ENCODE data around the gene SPINK1. TPM values are rescaled to one million over a fixed set of nuclear protein-coding genes. Genes with fewer than 3 reads are reported as not detected.

The SPINK1 gene
- total RNA-seq, 1 experiment from 2014 or later: not detected

DNA sequence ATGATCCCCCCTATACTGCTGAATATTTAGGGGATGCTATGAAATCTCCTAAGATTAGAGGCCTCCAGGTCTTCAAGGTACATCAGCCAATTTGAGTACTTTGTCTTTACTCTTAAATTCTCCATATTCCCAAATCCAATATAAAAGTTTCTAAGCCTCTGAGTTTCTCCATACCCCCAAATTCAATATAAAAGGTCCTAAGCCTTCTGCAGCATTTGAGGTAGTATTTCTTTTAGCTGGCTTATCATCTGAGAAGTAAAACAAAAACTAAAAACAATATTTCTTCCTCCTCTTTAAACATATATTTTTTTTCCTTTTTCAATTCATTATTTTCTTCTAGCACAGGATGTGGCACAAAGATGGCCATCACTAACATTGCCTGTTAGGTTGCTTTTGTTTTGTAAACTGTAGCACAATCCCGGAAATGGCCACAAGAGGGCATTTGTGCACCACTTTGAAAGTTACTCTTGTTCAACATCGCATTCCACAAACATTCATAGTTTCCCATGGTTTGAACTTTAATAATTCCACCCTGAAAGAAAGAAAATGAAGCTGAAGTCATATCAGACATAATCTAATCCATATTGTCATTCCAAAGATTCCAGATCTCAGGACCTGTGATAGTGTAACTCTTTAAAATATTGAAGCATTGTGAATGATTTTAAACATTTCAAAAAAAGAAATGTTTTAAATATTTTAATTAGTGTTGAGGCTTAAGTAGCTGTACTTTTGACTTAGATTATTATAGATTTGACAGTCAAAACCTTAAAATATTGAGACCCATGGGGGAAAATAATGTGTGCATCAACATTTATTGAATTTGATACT is 26.0 kb upstream of the SPINK1 start:
- H3K4me3 ChIP-seq (ENCODE audit: low read length): no peak overlapping the region

GRCh38 chr5:147856801-147857200 is 25.3 kb upstream of the SPINK1 start:
- H3K4me3 ChIP-seq (ENCODE audit: low read length): no peak overlapping the region

More for the DNA sequence above, 26.0 kb upstream of the SPINK1 start:
- Histone ChIP-seq H3K4me1 (ENCODE audit: low read length) (no peaks in the 10 kb centered on the region), H3K79me2 (ENCODE audit: low read length) (no peaks in the 10 kb centered on the region), H3K9me2 (replicated peaks; ENCODE audit: insufficient read depth, low read length) (no peaks in the 10 kb centered on the region), H3K27me3 (ENCODE audit: low read length) (no peaks in the 10 kb centered on the region), H3K9me3 (ENCODE audit: low read length) (no peaks in the 10 kb centered on the region), H3K4me2 (ENCODE audit: low read depth, low read length, poor library complexity, severe bottlenecking) (no peak overlapping the region), H3K36me3 (ENCODE audit: insufficient read depth, low read length) (no peaks in the 10 kb centered on the region), H3K27ac (ENCODE audit: low read length) (no peak overlapping the region), H2AFZ (ENCODE audit: low read length) (no peak overlapping the region), H3K9ac (ENCODE audit: low read length) (no peak overlapping the region), H4K20me1 (ENCODE audit: insufficient read depth, low read depth, low read length) (no peaks in the 10 kb centered on the region)
- peak; percentile 79 for DNase-seq

GRCh38 chr5:147855774-147856069 is 24.3 kb upstream of the SPINK1 start:
- Histone ChIP-seq H3K4me2 (ENCODE audit: low read depth, low read length, poor library complexity, severe bottlenecking) (no peak overlapping the region), H3K79me2 (ENCODE audit: low read length) (no peaks in the 10 kb centered on the region), H3K36me3 (ENCODE audit: insufficient read depth, low read length) (no peaks in the 10 kb centered on the region), H3K4me1 (ENCODE audit: low read length) (no peaks in the 10 kb centered on the region), H2AFZ (ENCODE audit: low read length) (no peak overlapping the region), H3K27ac (ENCODE audit: low read length) (no peak overlapping the region), H4K20me1 (ENCODE audit: insufficient read depth, low read depth, low read length) (no peaks in the 10 kb centered on the region), H3K4me3 (ENCODE audit: low read length) (no peak overlapping the region), H3K9me3 (ENCODE audit: low read length) (no peaks in the 10 kb centered on the region), H3K9me2 (replicated peaks; ENCODE audit: insufficient read depth, low read length) (no peaks in the 10 kb centered on the region), H3K27me3 (ENCODE audit: low read length) (no peaks in the 10 kb centered on the region), H3K9ac (ENCODE audit: low read length) (no peak overlapping the region)
- no peak for DNase-seq

More at GRCh38 chr5:147856801-147857200, 25.3 kb upstream of the SPINK1 start:
- H3K9ac ChIP-seq (ENCODE audit: low read length): no peak overlapping the region
- DNase-seq: no peak
- H3K9me3 ChIP-seq (ENCODE audit: low read length): no peaks in the 10 kb centered on the region
- no peaks in the 10 kb centered on the region for H3K79me2 ChIP-seq (ENCODE audit: low read length)
- H3K27me3 ChIP-seq (ENCODE audit: low read length): no peaks in the 10 kb centered on the region
- H3K27ac ChIP-seq (ENCODE audit: low read length): no peak overlapping the region
- no peaks in the 10 kb centered on the region for H3K36me3 ChIP-seq (ENCODE audit: insufficient read depth, low read length)
- no peaks in the 10 kb centered on the region for H3K4me1 ChIP-seq (ENCODE audit: low read length)
- no peak overlapping the region for H3K4me2 ChIP-seq (ENCODE audit: low read depth, low read length, poor library complexity, severe bottlenecking)
- no peaks in the 10 kb centered on the region for H4K20me1 ChIP-seq (ENCODE audit: insufficient read depth, low read depth, low read length)
- H2AFZ ChIP-seq (ENCODE audit: low read length): no peak overlapping the region
- H3K9me2 ChIP-seq (replicated peaks; ENCODE audit: insufficient read depth, low read length): no peaks in the 10 kb centered on the region

DNA sequence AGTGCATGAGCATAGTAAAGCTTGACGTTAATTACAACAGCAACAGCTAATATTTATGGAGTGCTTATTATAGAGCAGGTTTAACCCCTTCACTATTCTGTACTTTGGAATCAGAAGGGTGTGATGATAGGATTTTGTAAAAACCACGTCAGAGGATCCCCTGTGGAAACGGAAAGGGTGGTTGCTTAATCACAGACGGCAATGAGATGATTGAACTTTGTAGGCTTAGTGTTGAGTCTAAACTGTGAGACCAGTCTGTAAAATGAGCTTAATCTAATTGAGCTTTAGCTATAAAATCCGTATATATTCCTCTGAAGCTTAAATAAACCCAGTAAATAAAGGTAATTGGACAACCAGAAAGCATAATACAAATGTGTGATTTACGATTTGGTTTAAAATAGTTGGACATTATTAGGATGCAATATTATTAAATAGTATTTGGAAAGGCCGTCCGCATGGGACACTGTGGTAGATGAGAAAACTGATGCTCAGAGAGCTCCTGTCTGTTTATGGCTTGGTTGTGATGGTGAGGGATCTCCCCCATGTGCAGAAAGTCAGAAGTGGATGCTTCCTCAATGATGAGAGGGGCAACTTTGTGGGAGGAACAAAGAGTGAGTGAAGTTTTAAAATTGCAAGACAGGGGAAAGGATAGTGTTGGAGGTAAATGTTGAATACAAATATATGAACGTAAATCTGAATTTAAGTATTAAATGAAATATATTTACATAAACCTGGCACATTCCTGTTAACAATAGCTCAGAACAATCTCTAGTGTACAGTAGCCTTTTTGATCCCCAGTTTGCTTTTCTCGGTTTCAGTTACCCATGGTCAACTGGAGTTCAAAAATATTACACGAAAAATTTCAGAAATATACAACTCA is 23.7 kb upstream of the SPINK1 start:
- Histone ChIP-seq H2AFZ (ENCODE audit: low read length) (no peak overlapping the region), H3K79me2 (ENCODE audit: low read length) (no peaks in the 10 kb centered on the region), H3K4me1 (ENCODE audit: low read length) (no peaks in the 10 kb centered on the region), H3K27me3 (ENCODE audit: low read length) (no peaks in the 10 kb centered on the region), H3K9ac (ENCODE audit: low read length) (no peak overlapping the region), H3K9me3 (ENCODE audit: low read length) (no peaks in the 10 kb centered on the region), H3K4me2 (ENCODE audit: low read depth, low read length, poor library complexity, severe bottlenecking) (no peak overlapping the region), H3K4me3 (ENCODE audit: low read length) (no peak overlapping the region), H3K27ac (ENCODE audit: low read length) (no peak overlapping the region), H4K20me1 (ENCODE audit: insufficient read depth, low read depth, low read length) (no peaks in the 10 kb centered on the region), H3K36me3 (ENCODE audit: insufficient read depth, low read length) (no peaks in the 10 kb centered on the region), H3K9me2 (replicated peaks; ENCODE audit: insufficient read depth, low read length) (no peaks in the 10 kb centered on the region)
- no peak for DNase-seq

DNA sequence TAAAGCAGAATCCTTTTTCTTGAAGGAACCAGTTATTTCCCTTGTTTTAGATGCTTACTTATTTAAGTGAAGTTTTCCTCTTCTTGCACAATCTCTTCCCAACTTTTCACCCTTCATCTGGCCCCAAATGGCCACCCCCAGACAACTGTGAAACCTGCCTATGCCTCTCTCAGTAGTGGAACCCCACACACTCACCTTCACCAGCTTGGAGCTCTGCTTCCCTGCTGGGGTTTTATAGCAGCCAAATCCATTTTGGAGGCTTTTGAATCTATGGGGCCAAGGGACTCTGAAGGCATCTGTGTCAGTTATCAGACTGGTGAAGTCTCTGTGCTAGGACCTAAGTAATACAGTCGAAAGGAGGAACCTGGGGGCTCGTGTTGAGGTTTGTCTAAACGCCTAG is 22.9 kb upstream of the SPINK1 start:
- no peaks in the 10 kb centered on the region for H3K9me2 ChIP-seq (replicated peaks; ENCODE audit: insufficient read depth, low read length)
- H3K9ac ChIP-seq (ENCODE audit: low read length): no peak overlapping the region
- H2AFZ ChIP-seq (ENCODE audit: low read length): no peak overlapping the region
- no peak overlapping the region for H3K4me3 ChIP-seq (ENCODE audit: low read length)
- no peaks in the 10 kb centered on the region for H3K27me3 ChIP-seq (ENCODE audit: low read length)
- DNase-seq: no peak
- no peaks in the 10 kb centered on the region for H3K4me1 ChIP-seq (ENCODE audit: low read length)
- no peak overlapping the region for H3K4me2 ChIP-seq (ENCODE audit: low read depth, low read length, poor library complexity, severe bottlenecking)
- H3K36me3 ChIP-seq (ENCODE audit: insufficient read depth, low read length): no peaks in the 10 kb centered on the region
- no peak overlapping the region for H3K27ac ChIP-seq (ENCODE audit: low read length)
- H3K79me2 ChIP-seq (ENCODE audit: low read length): no peaks in the 10 kb centered on the region
- no peaks in the 10 kb centered on the region for H3K9me3 ChIP-seq (ENCODE audit: low read length)
- no peaks in the 10 kb centered on the region for H4K20me1 ChIP-seq (ENCODE audit: insufficient read depth, low read depth, low read length)

DNA sequence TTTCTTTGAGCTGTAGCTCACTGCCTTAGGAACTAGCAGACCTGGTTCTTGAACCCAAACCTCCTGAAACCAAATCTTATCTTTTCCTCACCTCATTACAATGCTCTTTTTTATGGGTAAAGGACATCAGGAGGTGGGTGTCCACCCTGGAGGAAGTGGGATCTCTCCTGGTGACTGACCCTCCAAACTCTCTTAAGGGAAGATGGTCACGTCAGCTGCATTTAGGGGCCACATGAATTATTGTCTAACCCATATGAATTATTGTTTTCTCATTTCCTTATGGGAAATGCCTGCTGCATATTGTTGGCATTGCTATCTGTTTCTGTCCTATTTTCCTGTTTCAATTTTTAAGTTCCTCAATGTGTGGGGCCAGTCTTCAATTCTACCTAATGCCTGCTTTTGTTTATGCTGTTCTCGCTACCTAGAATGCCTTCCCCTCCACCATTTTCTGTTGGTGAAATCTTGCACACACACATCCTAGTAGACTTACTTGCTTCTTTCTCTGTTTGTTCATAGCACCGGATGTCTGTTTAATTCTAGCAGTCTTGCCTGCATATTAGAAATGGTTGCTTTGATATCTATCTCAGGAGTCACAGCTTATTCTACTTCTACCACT is 22.0 kb upstream of the SPINK1 start:
- Histone ChIP-seq H3K4me3 (ENCODE audit: low read length) (no peak overlapping the region), H3K27me3 (ENCODE audit: low read length) (no peaks in the 10 kb centered on the region), H2AFZ (ENCODE audit: low read length) (no peak overlapping the region), H3K4me1 (ENCODE audit: low read length) (no peaks in the 10 kb centered on the region), H3K4me2 (ENCODE audit: low read depth, low read length, poor library complexity, severe bottlenecking) (no peak overlapping the region), H3K79me2 (ENCODE audit: low read length) (no peaks in the 10 kb centered on the region), H4K20me1 (ENCODE audit: insufficient read depth, low read depth, low read length) (no peaks in the 10 kb centered on the region), H3K9me3 (ENCODE audit: low read length) (no peaks in the 10 kb centered on the region), H3K9me2 (replicated peaks; ENCODE audit: insufficient read depth, low read length) (no peaks in the 10 kb centered on the region), H3K9ac (ENCODE audit: low read length) (no peak overlapping the region), H3K27ac (ENCODE audit: low read length) (no peak overlapping the region), H3K36me3 (ENCODE audit: insufficient read depth, low read length) (no peaks in the 10 kb centered on the region)
- DNase-seq: no peak

GRCh38 chr5:147852365-147852764 is 20.9 kb upstream of the SPINK1 start:
- H3K36me3 ChIP-seq (ENCODE audit: insufficient read depth, low read length): no peaks in the 10 kb centered on the region
- DNase-seq: no peak
- no peak overlapping the region for H2AFZ ChIP-seq (ENCODE audit: low read length)
- H3K9ac ChIP-seq (ENCODE audit: low read length): no peak overlapping the region
- no peaks in the 10 kb centered on the region for H3K9me2 ChIP-seq (replicated peaks; ENCODE audit: insufficient read depth, low read length)
- no peaks in the 10 kb centered on the region for H3K79me2 ChIP-seq (ENCODE audit: low read length)
- H3K27ac ChIP-seq (ENCODE audit: low read length): no peak overlapping the region
- no peak overlapping the region for H3K4me3 ChIP-seq (ENCODE audit: low read length)
- H3K4me2 ChIP-seq (ENCODE audit: low read depth, low read length, poor library complexity, severe bottlenecking): no peak overlapping the region
- no peaks in the 10 kb centered on the region for H3K27me3 ChIP-seq (ENCODE audit: low read length)
- H4K20me1 ChIP-seq (ENCODE audit: insufficient read depth, low read depth, low read length): no peaks in the 10 kb centered on the region
- H3K9me3 ChIP-seq (ENCODE audit: low read length): no peaks in the 10 kb centered on the region
- H3K4me1 ChIP-seq (ENCODE audit: low read length): no peaks in the 10 kb centered on the region

GRCh38 chr5:147851578-147851977 is 20.1 kb upstream of the SPINK1 start:
- H3K79me2 ChIP-seq (ENCODE audit: low read length): no peaks in the 10 kb centered on the region
- no peak for DNase-seq
- no peaks in the 10 kb centered on the region for H3K27me3 ChIP-seq (ENCODE audit: low read length)
- H3K9me2 ChIP-seq (replicated peaks; ENCODE audit: insufficient read depth, low read length): no peaks in the 10 kb centered on the region
- no peaks in the 10 kb centered on the region for H4K20me1 ChIP-seq (ENCODE audit: insufficient read depth, low read depth, low read length)
- no peaks in the 10 kb centered on the region for H3K36me3 ChIP-seq (ENCODE audit: insufficient read depth, low read length)
- no peak overlapping the region for H3K4me2 ChIP-seq (ENCODE audit: low read depth, low read length, poor library complexity, severe bottlenecking)
- H3K9me3 ChIP-seq (ENCODE audit: low read length): no peaks in the 10 kb centered on the region
- H3K27ac ChIP-seq (ENCODE audit: low read length): no peak overlapping the region
- no peaks in the 10 kb centered on the region for H3K4me1 ChIP-seq (ENCODE audit: low read length)
- no peak overlapping the region for H2AFZ ChIP-seq (ENCODE audit: low read length)
- H3K4me3 ChIP-seq (ENCODE audit: low read length): no peak overlapping the region
- H3K9ac ChIP-seq (ENCODE audit: low read length): no peak overlapping the region

Measured in Karpas-422 (cell line).